Activated naive CD8-positive, alpha-beta T cell treated with anti-CD3 and anti-CD28 coated beads, Interleukin-2, amount 50 U/mL, for 16 hours (primary cell): ENCODE data around the gene DVL3.

ENCODE experiments used
- DNase-seq: peaks from one replicate; pipeline ENCODE4 v3.0.0-alpha.2; 2020; ENCODE audit warnings: low read depth, low spot score

DVL3 gene

GRCh38 chr3:184211297-184211696 lies 56.1 kb downstream of the DVL3 start:
- DNase-seq = no peak

- no peak for DNase-seq
Measured at GRCh38 chr3:184211718-184212117, 56.5 kb downstream of the DVL3 start.

GRCh38 chr3:184218814-184219213 lies 63.6 kb downstream of the DVL3 start:
- DNase-seq = no peak

GRCh38 chr3:184222521-184222920 lies 67.3 kb downstream of the DVL3 start:
- DNase-seq = no peak
